K562 (cell line): ENCODE data around the gene MTHFR. TPM values are rescaled to one million over a fixed set of nuclear protein-coding genes. Genes with fewer than 3 reads are reported as not detected.

Experiments
- BRD9 ChIP-seq: fragments of 450-650 bp; IDR thresholded peaks from 2 replicates; pipeline ENCODE4 v1.6.1; 2018; ENCODE audit warnings: low read depth; ENCODE audit not compliant: partially characterized antibody
- CBX2 ChIP-seq: fragments of 200-600 bp; sonication (generic); IDR thresholded peaks from one replicate; pipeline ENCODE4 v1.6.1; 2012; ENCODE audit warnings: mild to moderate bottlenecking, low read length, inconsistent platforms; ENCODE audit not compliant: insufficient read depth, poor library complexity, severe bottlenecking
- CHD1 ChIP-seq: fragments of 200-600 bp; sonication (generic); IDR thresholded peaks from one replicate; pipeline ENCODE4 v1.6.1; 2012; ENCODE audit warnings: mild to moderate bottlenecking, moderate library complexity, low read length, inconsistent platforms
- EWSR1 ChIP-seq: fragments of 450-650 bp; IDR thresholded peaks from 2 replicates; pipeline ENCODE4 v1.6.1; 2018; ENCODE audit warnings: borderline replicate concordance, mild to moderate bottlenecking, low read depth, moderate library complexity; ENCODE audit not compliant: partially characterized antibody
- FUS ChIP-seq: fragments of 200-400 bp; formaldehyde crosslinking; optimal IDR thresholded peaks from 2 replicates; pipeline ENCODE3; 2017; ENCODE audit warnings: low read depth, low read length
- HSF4 ChIP-seq: fragments of 250-450 bp; sonication (Bioruptor Pico); IDR thresholded peaks from 2 replicates; pipeline ENCODE4 v2.1.2; 2022; ENCODE audit warnings: mild to moderate bottlenecking, moderate library complexity, borderline replicate concordance
- MAFG ChIP-seq: fragments of 450-650 bp; conservative IDR thresholded peaks from 2 replicates; pipeline ENCODE4 v1.6.1; 2016; ENCODE audit warnings: missing genetic modification characterization, missing compliant biosample characterization
- MAZ ChIP-seq, 2 experiments: fragments of 450-650 bp in 1 of 2; sonication (generic) in 1 of 2; formaldehyde crosslinking; IDR thresholded peaks in 1 of 2; conservative IDR thresholded peaks in 1 of 2; 2 replicates each; pipeline versions ENCODE4 v1.4.0 to v1.5.0; 2020; ENCODE audit warnings: mild to moderate bottlenecking in 1 of 2, missing genetic modification reagents in 1 of 2
- RAD51 ChIP-seq: fragments of 450-650 bp; IDR thresholded peaks from 2 replicates; pipeline ENCODE4 v1.7.1; 2016; ENCODE audit warnings: low read depth, mild to moderate bottlenecking, borderline replicate concordance
- SAFB ChIP-seq: fragments of 200-400 bp; formaldehyde crosslinking; IDR thresholded peaks from 2 replicates; pipeline ENCODE4 v1.6.1; 2017; ENCODE audit warnings: low read depth, low read length, borderline replicate concordance
- SMARCB1 ChIP-seq: IDR thresholded peaks from 2 replicates; pipeline ENCODE4 v1.6.1; 2011; ENCODE audit warnings: improper control_type of control experiment, low read depth; ENCODE audit not compliant: insufficient read length
- STAT5A ChIP-seq: IDR thresholded peaks from 2 replicates; pipeline ENCODE4 v1.6.1; 2012; ENCODE audit warnings: low read length, inconsistent platforms, borderline replicate concordance
- ZFX ChIP-seq: sonication (generic); formaldehyde crosslinking; IDR thresholded peaks from 2 replicates; pipeline ENCODE4 v1.8.0; 2022; ENCODE audit warnings: mild to moderate bottlenecking, missing genetic modification reagents, moderate library complexity
- ZNF124 ChIP-seq: sonication (generic); formaldehyde crosslinking; IDR thresholded peaks from 2 replicates; pipeline ENCODE4 v1.8.1; 2022; ENCODE audit warnings: missing genetic modification reagents
- ZNF384 ChIP-seq: IDR thresholded peaks from 2 replicates; pipeline ENCODE4 v1.6.1; 2012; ENCODE audit warnings: low read depth, low read length, improper control_type of control experiment
- ZNF583 ChIP-seq: fragments of 250-450 bp; sonication (Bioruptor Pico); IDR thresholded peaks from 2 replicates; pipeline ENCODE4 v1.4.0; 2020
- ZNF717 ChIP-seq: fragments of 250-450 bp; sonication (Bioruptor Pico); IDR thresholded peaks from 2 replicates; pipeline ENCODE4 v1.5.0; 2021
- ZNF76 ChIP-seq: fragments of 250-450 bp; sonication (Bioruptor Pico); IDR thresholded peaks from 2 replicates; pipeline ENCODE4 v1.4.0; 2020; ENCODE audit warnings: mild to moderate bottlenecking, moderate library complexity, borderline replicate concordance
- ZNF785 ChIP-seq: fragments of 250-450 bp; sonication (Bioruptor Pico); IDR thresholded peaks from 2 replicates; pipeline ENCODE4 v1.4.0; 2020; ENCODE audit warnings: mild to moderate bottlenecking
- polyA plus RNA-seq, 8 experiments: library from polyadenylated mRNA; depleted of rRNA in 4 of 8; stranded (reverse) in 5 of 8; unstranded in 3 of 8; fragments of >200 nt; fragmentation: Nextera tagmentation in 2 of 8; fragmentation: Illumina TruSeq in 1 of 8; extraction: Ambion mirVana in 2 of 8; extraction: Trizol in 1 of 8; gene quantifications; 2 replicates each; pipeline versions ENCODE4 v1.2.1 to v1.2.3, GENCODE V29; 2011 to 2014; ENCODE audit warnings: inconsistent platforms in 1 of 8, missing spikeins in 1 of 8
- total RNA-seq, 7 experiments: library from RNA; depleted of rRNA in 6 of 7; stranded (reverse); fragments of >200 nt in 6 of 7; fragmentation: Illumina TruSeq in 2 of 7; extraction: Trizol in 2 of 7; gene quantifications; 2 replicates each; pipeline versions ENCODE4 v1.2.1 to v1.2.3, GENCODE V29; 2011 to 2021; ENCODE audit warnings: low replicate concordance in 1 of 7
- TF ChIP-seq, protein P1 (sequence below): IDR thresholded peaks from 2 replicates; pipeline ENCODE4 v1.6.1; 2011; ENCODE audit warnings: borderline replicate concordance, low read depth, mild to moderate bottlenecking, moderate library complexity, low read length; ENCODE audit not compliant: insufficient read depth, poor library complexity, severe bottlenecking
- TF ChIP-seq, protein P2 (sequence below): fragments of 250-450 bp; sonication (Bioruptor Pico); IDR thresholded peaks from 2 replicates; pipeline ENCODE4 v1.9.0; 2021; ENCODE audit warnings: mild to moderate bottlenecking, inconsistent platforms
- TF ChIP-seq, protein P3 (sequence below), 2 experiments: IDR thresholded peaks in 1 of 2; conservative IDR thresholded peaks in 1 of 2; 2 replicates each; pipeline ENCODE4 v1.6.1; 2016; ENCODE audit warnings: low read depth in 2 of 2, mild to moderate bottlenecking in 1 of 2, missing compliant biosample characterization in 1 of 2, missing genetic modification characterization in 1 of 2, moderate library complexity in 1 of 2

Gene MTHFR
- total and polyA plus RNA-seq, 9 of the 15 experiments (the other 6 are each of a cell fraction or from before 2014, with no cell fraction given): 5.0 to 104 (median 62.6) TPM

DNA sequence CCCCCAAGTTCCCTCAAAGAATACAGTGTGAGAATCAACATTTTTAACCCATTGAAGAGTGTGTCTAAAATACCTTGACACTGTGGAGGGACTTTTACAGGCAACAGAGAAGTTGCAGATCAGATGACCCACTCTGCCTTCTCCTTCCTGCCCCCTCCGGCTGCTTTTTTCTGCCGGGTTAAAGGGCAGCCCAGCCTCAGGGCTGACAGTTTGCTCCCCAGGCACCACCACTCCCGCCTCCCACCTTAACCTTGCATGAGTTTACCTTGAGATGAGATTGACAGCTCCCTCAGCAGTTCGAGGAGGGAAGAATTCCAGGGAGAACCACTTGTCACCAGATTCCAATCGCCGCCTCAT lies 3.2 kb downstream of the MTHFR start (continued):
- TF ChIP-seq SAFB (no peak), BRD9 (peak; percentile 17), HSF4 (peak; percentile 9; the same call in 1 of the 2 replicates), STAT5A (no peak), FUS (no peak), ZNF76 (CRISPR knock-in tag) (no peak), EWSR1 (no peak), ZNF717 (no peak), CHD1 (no peak), ZNF124 (CRISPR knock-in tag) (no peak), MAZ (CRISPR knock-in tag; conservative IDR thresholded peaks at IDR 0.05 in 1 of 2, IDR thresholded peaks at IDR 0.05 in 1 of 2) (peak in 1 of 2 experiments; percentile 72; a peak in 2 of 4 replicates), RAD51 (peak; percentile 62; the same call in 1 of the 2 replicates), ZFX (no peak), SMARCB1 (no peak), MAFG (no peak), ZNF785 (CRISPR knock-in tag) (no peak), CBX2 (no peak), ZNF384 (no peak), ZNF583 (CRISPR knock-in tag) (no peak)
- TF ChIP-seq, protein P1, sequence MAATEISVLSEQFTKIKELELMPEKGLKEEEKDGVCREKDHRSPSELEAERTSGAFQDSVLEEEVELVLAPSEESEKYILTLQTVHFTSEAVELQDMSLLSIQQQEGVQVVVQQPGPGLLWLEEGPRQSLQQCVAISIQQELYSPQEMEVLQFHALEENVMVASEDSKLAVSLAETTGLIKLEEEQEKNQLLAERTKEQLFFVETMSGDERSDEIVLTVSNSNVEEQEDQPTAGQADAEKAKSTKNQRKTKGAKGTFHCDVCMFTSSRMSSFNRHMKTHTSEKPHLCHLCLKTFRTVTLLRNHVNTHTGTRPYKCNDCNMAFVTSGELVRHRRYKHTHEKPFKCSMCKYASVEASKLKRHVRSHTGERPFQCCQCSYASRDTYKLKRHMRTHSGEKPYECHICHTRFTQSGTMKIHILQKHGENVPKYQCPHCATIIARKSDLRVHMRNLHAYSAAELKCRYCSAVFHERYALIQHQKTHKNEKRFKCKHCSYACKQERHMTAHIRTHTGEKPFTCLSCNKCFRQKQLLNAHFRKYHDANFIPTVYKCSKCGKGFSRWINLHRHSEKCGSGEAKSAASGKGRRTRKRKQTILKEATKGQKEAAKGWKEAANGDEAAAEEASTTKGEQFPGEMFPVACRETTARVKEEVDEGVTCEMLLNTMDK: no peak
- TF ChIP-seq, protein P2, sequence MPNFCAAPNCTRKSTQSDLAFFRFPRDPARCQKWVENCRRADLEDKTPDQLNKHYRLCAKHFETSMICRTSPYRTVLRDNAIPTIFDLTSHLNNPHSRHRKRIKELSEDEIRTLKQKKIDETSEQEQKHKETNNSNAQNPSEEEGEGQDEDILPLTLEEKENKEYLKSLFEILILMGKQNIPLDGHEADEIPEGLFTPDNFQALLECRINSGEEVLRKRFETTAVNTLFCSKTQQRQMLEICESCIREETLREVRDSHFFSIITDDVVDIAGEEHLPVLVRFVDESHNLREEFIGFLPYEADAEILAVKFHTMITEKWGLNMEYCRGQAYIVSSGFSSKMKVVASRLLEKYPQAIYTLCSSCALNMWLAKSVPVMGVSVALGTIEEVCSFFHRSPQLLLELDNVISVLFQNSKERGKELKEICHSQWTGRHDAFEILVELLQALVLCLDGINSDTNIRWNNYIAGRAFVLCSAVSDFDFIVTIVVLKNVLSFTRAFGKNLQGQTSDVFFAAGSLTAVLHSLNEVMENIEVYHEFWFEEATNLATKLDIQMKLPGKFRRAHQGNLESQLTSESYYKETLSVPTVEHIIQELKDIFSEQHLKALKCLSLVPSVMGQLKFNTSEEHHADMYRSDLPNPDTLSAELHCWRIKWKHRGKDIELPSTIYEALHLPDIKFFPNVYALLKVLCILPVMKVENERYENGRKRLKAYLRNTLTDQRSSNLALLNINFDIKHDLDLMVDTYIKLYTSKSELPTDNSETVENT (CRISPR knock-in tag): no peak
- TF ChIP-seq, protein P3, sequence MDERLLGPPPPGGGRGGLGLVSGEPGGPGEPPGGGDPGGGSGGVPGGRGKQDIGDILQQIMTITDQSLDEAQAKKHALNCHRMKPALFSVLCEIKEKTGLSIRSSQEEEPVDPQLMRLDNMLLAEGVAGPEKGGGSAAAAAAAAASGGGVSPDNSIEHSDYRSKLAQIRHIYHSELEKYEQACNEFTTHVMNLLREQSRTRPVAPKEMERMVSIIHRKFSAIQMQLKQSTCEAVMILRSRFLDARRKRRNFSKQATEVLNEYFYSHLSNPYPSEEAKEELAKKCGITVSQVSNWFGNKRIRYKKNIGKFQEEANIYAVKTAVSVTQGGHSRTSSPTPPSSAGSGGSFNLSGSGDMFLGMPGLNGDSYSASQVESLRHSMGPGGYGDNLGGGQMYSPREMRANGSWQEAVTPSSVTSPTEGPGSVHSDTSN (CRISPR knock-in tag; IDR thresholded peaks at IDR 0.05; ENCODE audit: low read depth): no peak
- TF ChIP-seq, protein P3 (tag; conservative IDR thresholded peaks at IDR 0.05; ENCODE audit: low read depth): no peak
